HCT116 (cell line): ENCODE measurements around the gene UCN3. TPM values are rescaled to one million over a fixed set of nuclear protein-coding genes. Genes with fewer than 3 reads are reported as not detected.
"Not testable (repeated sequence)": the region's sequence is repeated elsewhere in the genome, so short reads cannot be mapped to it uniquely, and the experiment has no call there.

Experiments used
- ATAC-seq: fragments of 200-7000 bp; cut with Tn5 transposase; 2 replicates; pipeline ENCODE4 v1.9.1; 2020; ENCODE audit warnings: mild to moderate bottlenecking, moderate library complexity
- BruUV-seq: library from RNA; stranded (reverse); fragments of 400-500 nt; replicated peaks from 2 replicates; lab custom pipeline; 2021; lab: Mats Ljungman, UMichigan
- CTCF ChIA-PET: fragments of 300-600 bp; sonication (Branson Sonifier 250); formaldehyde crosslinking; loops from one replicate; lab custom pipeline; 2021; ENCODE audit warnings: antibody characterized with exemption; lab: Charles Lee
- POLR2A ChIA-PET: fragments of 300-600, 350-600 bp; sonication (Branson Sonifier 250); formaldehyde crosslinking; loops from one replicate; lab custom pipeline; 2021; ENCODE audit warnings: antibody characterized with exemption; lab: Charles Lee
- RAD21 ChIA-PET, 2 experiments: fragments of 300-600 bp; sonication (Branson Sonifier 250); formaldehyde crosslinking; loops; one replicate each; lab custom pipeline; 2023; ENCODE audit warnings: low total read pairs in 2 of 2; ENCODE audit not compliant: uncharacterized antibody in 2 of 2, unreplicated experiment in 2 of 2, low non-redundant PET in 1 of 2; lab: Charles Lee
- DNase-seq: peaks from one replicate; pipeline ENCODE4 v3.0.0-alpha.2; 2010; ENCODE audit warnings: low read depth, low spot score
- H2AFZ ChIP-seq: fragments of 200-600 bp; shearing (Covaris generic), sonication (generic); 2 replicates; pipeline ENCODE4 v1.6.1; 2017; ENCODE audit warnings: low read depth, mixed run types, mixed read lengths, antibody characterized with exemption, low read length; ENCODE audit not compliant: poor library complexity, severe bottlenecking
- H3K27ac ChIP-seq: 2 replicates; pipeline ENCODE4 v1.5.1; 2012; ENCODE audit warnings: low read depth, low read length
- H3K27me3 ChIP-seq: fragments of 200-600 bp; sonication (generic); 2 replicates; pipeline ENCODE4 v1.6.1; 2016; ENCODE audit warnings: mixed run types, low read length, mixed read lengths; ENCODE audit not compliant: insufficient read depth
- H3K36me3 ChIP-seq, 2 experiments: fragments of 200-500 bp in 1 of 2; fragments of 200-600 bp in 1 of 2; sonication (Bioruptor generic) in 1 of 2; sonication (generic) in 1 of 2; 2 replicates each; pipeline versions ENCODE4 v1.5.1 to v1.6.1; 2014 to 2016; ENCODE audit warnings: low read length in 2 of 2, inconsistent platforms in 1 of 2, mixed read lengths in 1 of 2, mixed run types in 1 of 2; ENCODE audit not compliant: insufficient read depth in 2 of 2, control insufficient read depth in 1 of 2
- H3K4me1 ChIP-seq, 2 experiments: fragments of 200-600 bp in 1 of 2; sonication (generic) in 1 of 2; 2 replicates each; pipeline versions ENCODE4 v1.5.1 to v1.6.1; 2012 to 2017; ENCODE audit warnings: low read length in 2 of 2, inconsistent platforms in 1 of 2, mild to moderate bottlenecking in 1 of 2, mixed read lengths in 1 of 2, mixed run types in 1 of 2, moderate library complexity in 1 of 2; ENCODE audit not compliant: insufficient read depth in 2 of 2, control insufficient read depth in 1 of 2
- H3K4me2 ChIP-seq: fragments of 200-600 bp; sonication (generic); 2 replicates; pipeline ENCODE4 v1.6.1; 2017; ENCODE audit warnings: mixed run types, low read length, mixed read lengths
- H3K4me3 ChIP-seq, 2 experiments: fragments of 200-600 bp in 1 of 2; sonication (generic) in 1 of 2; replicated peaks in 1 of 2; 2 replicates each; pipeline ENCODE4 v1.5.1; 2011 to 2016; ENCODE audit warnings: low read length in 2 of 2, control low read depth in 1 of 2, low read depth in 1 of 2, mild to moderate bottlenecking in 1 of 2, mixed read lengths in 1 of 2, mixed run types in 1 of 2
- H3K79me2 ChIP-seq: fragments of 200-600 bp; sonication (generic); 2 replicates; pipeline ENCODE4 v1.6.1; 2017; ENCODE audit warnings: mild to moderate bottlenecking, mixed run types, low read length, moderate library complexity, mixed read lengths; ENCODE audit not compliant: insufficient read depth
- H3K9ac ChIP-seq: fragments of 200-600 bp; sonication (generic); 2 replicates; pipeline ENCODE4 v1.6.1; 2016; ENCODE audit warnings: low read length, mixed read lengths
- H3K9me2 ChIP-seq: fragments of 200-600 bp; sonication (generic), shearing (Covaris generic); 2 replicates; pipeline ENCODE4 v1.6.1; 2017; ENCODE audit warnings: mixed run types, mild to moderate bottlenecking, moderate library complexity; ENCODE audit not compliant: insufficient read depth
- H3K9me3 ChIP-seq, 2 experiments: fragments of 200-500 bp in 1 of 2; fragments of 200-600 bp in 1 of 2; sonication (Bioruptor generic) in 1 of 2; sonication (generic) in 1 of 2; 2 replicates each; pipeline ENCODE4 v1.6.1; 2014 to 2017; ENCODE audit warnings: low read length in 2 of 2, mixed read lengths in 2 of 2, inconsistent platforms in 1 of 2, low read depth in 1 of 2, mild to moderate bottlenecking in 1 of 2, mixed run types in 1 of 2, moderate library complexity in 1 of 2; ENCODE audit not compliant: control insufficient read depth in 1 of 2, insufficient read depth in 1 of 2
- H4K20me1 ChIP-seq: fragments of 200-600 bp; sonication (generic), shearing (Covaris generic); 2 replicates; pipeline ENCODE4 v1.6.1; 2017; ENCODE audit warnings: mixed run types, mild to moderate bottlenecking, moderate library complexity; ENCODE audit not compliant: insufficient read depth
- CEBPB ChIP-seq: IDR thresholded peaks from 2 replicates; pipeline ENCODE4 v1.6.1; 2012; ENCODE audit warnings: low read depth
- FOSL1 ChIP-seq: IDR thresholded peaks from 2 replicates; pipeline ENCODE4 v1.6.1; 2012; ENCODE audit warnings: low read depth
- SP1 ChIP-seq: IDR thresholded peaks from 2 replicates; pipeline ENCODE4 v1.6.1; 2012; ENCODE audit warnings: low read depth
- intact Hi-C: fragments of 100-400 bp; cut with micrococcal nuclease; formaldehyde crosslinking; loops from 2 replicates; pipeline ENCODE4 v1.10.0; 2022
- total RNA-seq: library from RNA; stranded (reverse); gene quantifications from one replicate; pipeline ENCODE4 v1.2.1, GENCODE V29; 2021; ENCODE audit not compliant: unreplicated experiment
- TF ChIP-seq, protein P1 (sequence below): IDR thresholded peaks from 2 replicates; pipeline ENCODE4 v1.6.1; 2011; ENCODE audit warnings: mild to moderate bottlenecking, low read length, moderate library complexity; ENCODE audit not compliant: insufficient replicate concordance; ENCODE audit errors: extremely low read depth

UCN3 gene
- total RNA-seq, 1 experiment from 2014 or later: not detected

DNA sequence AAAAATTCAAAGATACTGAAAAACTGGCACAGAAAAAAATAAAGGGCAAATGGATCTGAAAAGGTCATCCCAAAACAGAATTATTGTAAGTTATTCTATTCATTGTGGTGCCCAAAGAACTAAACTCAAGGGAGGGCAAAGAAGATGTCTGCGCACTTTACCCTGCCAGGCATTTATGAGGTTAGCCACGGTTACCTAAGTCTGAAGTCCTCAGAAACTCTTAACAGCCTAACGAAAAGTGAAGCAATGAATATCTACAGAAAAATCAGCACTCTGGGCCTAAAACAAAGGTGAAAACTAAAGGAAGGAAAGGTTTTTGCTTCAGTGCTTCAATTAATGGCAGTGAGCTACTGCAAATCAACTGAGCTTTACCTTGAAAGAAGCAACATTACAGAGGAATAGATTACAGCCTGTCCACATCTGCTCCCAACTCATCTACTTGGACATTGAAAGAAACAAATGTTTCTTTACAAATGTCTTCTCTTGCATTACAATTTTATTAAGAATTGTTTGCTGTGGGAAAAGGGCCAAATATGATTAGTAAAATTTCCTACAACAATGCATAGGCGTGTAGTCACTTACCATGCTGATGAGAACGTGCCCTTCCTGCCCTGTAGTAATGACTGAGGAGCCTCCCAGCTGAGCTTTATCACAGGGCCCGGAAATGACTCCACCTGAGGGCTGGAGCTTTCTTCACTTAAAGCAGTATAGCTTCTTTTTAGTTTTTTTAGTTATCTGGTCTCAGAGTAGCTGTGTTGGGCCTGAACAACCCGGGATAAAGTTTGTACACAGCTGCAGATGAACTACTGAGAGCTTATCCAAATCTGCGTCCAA lies 39.7 kb downstream of the UCN3 start, which contains the start of gene TUBAL3 (continued):
- TF ChIP-seq, protein P1, sequence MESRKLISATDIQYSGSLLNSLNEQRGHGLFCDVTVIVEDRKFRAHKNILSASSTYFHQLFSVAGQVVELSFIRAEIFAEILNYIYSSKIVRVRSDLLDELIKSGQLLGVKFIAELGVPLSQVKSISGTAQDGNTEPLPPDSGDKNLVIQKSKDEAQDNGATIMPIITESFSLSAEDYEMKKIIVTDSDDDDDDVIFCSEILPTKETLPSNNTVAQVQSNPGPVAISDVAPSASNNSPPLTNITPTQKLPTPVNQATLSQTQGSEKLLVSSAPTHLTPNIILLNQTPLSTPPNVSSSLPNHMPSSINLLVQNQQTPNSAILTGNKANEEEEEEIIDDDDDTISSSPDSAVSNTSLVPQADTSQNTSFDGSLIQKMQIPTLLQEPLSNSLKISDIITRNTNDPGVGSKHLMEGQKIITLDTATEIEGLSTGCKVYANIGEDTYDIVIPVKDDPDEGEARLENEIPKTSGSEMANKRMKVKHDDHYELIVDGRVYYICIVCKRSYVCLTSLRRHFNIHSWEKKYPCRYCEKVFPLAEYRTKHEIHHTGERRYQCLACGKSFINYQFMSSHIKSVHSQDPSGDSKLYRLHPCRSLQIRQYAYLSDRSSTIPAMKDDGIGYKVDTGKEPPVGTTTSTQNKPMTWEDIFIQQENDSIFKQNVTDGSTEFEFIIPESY: no peak

DNA sequence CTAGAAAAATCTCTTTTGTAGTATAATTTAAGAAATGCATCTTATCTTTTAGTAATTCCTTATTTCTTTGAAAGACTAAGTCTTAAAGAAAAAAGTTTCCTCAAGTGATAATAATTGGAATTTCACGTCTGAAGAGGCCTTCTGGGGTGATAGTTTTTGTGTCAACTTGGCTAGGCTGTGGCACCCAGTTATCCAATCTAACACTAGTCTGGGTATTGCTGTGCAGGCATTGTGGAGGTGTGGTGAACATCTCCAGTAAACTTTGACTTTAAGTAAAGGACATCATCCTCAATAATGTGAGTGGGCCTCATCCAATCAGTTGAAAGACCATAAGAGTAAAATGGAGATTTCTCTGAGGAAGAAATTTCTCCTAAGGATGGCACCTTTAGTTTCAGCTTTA lies 42.2 kb downstream of the UCN3 start:
- no peaks in the 10 kb centered on the region; a peak in 1 of 4 replicates for H3K9me3 ChIP-seq
- ATAC-seq (no peak), DNase-seq (no peak)
- intact Hi-C loops: no loop called here
- H3K27ac ChIP-seq: no peak overlapping the region
- no peak overlapping the region for H2AFZ ChIP-seq
- RAD21 ChIA-PET: no interaction called here
- no peak overlapping the region for H3K4me2 ChIP-seq
- H3K4me1 ChIP-seq: peaks cover 1 to 2% of the 10 kb centered on the region in 2 experiments; a peak in 3 of 4 replicates
- POLR2A ChIA-PET: no interaction called here
- no peak overlapping the region for H3K9ac ChIP-seq
- CTCF ChIA-PET: no interaction called here
- H3K36me3 ChIP-seq: no peaks in the 10 kb centered on the region
- no peak overlapping the region for H3K4me3 ChIP-seq
- no peaks in the 10 kb centered on the region for H3K79me2 ChIP-seq
- no TSS peak for BruUV-seq
- no peak for TF ChIP-seq CEBPB
- TF ChIP-seq, protein P1: no peak
- no peak for TF ChIP-seq FOSL1
- TF ChIP-seq SP1: no peak
- no peaks in the 10 kb centered on the region for H3K27me3 ChIP-seq
- no peaks in the 10 kb centered on the region for H3K9me2 ChIP-seq
- H4K20me1 ChIP-seq: no peaks in the 10 kb centered on the region

DNA sequence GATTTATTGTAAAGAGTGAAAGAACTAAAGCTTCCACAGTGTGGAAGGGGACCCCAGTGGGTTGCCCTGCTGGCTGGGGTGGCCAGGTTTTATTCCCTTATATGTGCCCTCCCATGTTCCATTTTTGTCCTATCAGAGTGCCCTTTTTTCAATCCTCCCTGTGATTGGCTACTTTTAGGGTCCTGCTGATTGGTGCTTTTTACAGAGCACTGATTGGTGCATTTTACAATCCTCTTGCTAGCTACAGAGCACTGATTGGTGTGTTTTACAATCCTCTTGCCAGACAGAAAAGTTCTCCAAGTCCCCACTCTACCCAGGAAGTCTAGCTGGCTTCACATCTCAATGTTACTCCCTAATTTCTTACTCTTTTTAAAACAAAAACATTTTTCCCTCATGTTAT lies 46.0 kb downstream of the UCN3 start:
- H4K20me1 ChIP-seq, H3K9ac ChIP-seq, ATAC-seq, H3K4me3 ChIP-seq, DNase-seq, H3K4me1 ChIP-seq, RAD21 ChIA-PET, H3K27me3 ChIP-seq, intact Hi-C loops, POLR2A ChIA-PET, CTCF ChIA-PET, H3K9me2 ChIP-seq, H3K9me3 ChIP-seq, H3K36me3 ChIP-seq, H3K4me2 ChIP-seq, BruUV-seq, H2AFZ ChIP-seq, H3K27ac ChIP-seq: not testable (repeated sequence)
- peaks cover 30% of the 10 kb centered on the region for H3K79me2 ChIP-seq
